Osteoblast (primary cell): ENCODE data around the gene LIMD2. TPM values are rescaled to one million over a fixed set of nuclear protein-coding genes. Genes with fewer than 3 reads are reported as not detected.

ENCODE experiments used
- DNase-seq: peaks from one replicate; pipeline ENCODE4 v3.0.0; 2011; ENCODE audit warnings: low spot score, mixed read lengths; ENCODE audit not compliant: insufficient read length; ENCODE audit errors: missing footprints
- H2AFZ ChIP-seq: 2 replicates; pipeline ENCODE4 v1.6.0; 2011; ENCODE audit warnings: mild to moderate bottlenecking, low read length
- H3K27ac ChIP-seq: 2 replicates; pipeline ENCODE4 v1.5.1; 2011; ENCODE audit warnings: mild to moderate bottlenecking, low read depth, low read length, moderate library complexity
- H3K27me3 ChIP-seq: 2 replicates; pipeline ENCODE4 v1.6.0; 2012; ENCODE audit warnings: mild to moderate bottlenecking, control low read depth, inconsistent platforms, low read length, moderate library complexity; ENCODE audit not compliant: insufficient read depth
- H3K36me3 ChIP-seq: 2 replicates; pipeline ENCODE4 v1.5.1; 2011; ENCODE audit warnings: mild to moderate bottlenecking, low read length, control low read depth, moderate library complexity; ENCODE audit not compliant: insufficient read depth
- H3K4me1 ChIP-seq: 2 replicates; pipeline ENCODE4 v1.5.1; 2011; ENCODE audit warnings: mild to moderate bottlenecking, low read length, control low read depth, moderate library complexity; ENCODE audit not compliant: insufficient read depth
- H3K4me2 ChIP-seq: 2 replicates; pipeline ENCODE4 v1.6.0; 2011; ENCODE audit warnings: mild to moderate bottlenecking, low read length; ENCODE audit not compliant: insufficient read depth
- H3K4me3 ChIP-seq: fragments of 200-600 bp; sonication (generic); 3 replicates; pipeline ENCODE4 v1.5.1; 2012; ENCODE audit warnings: mild to moderate bottlenecking, low read length, inconsistent platforms; ENCODE audit not compliant: insufficient read depth
- H3K79me2 ChIP-seq: 2 replicates; pipeline ENCODE4 v1.6.0; 2012; ENCODE audit warnings: mild to moderate bottlenecking, low read length, control low read depth, inconsistent platforms; ENCODE audit not compliant: insufficient read depth
- H3K9me3 ChIP-seq: 2 replicates; pipeline ENCODE4 v1.5.1; 2011; ENCODE audit warnings: low read depth, low read length, control low read depth
- H4K20me1 ChIP-seq: 2 replicates; pipeline ENCODE4 v1.6.0; 2012; ENCODE audit warnings: mild to moderate bottlenecking, low read length, control low read depth; ENCODE audit not compliant: insufficient read depth
- CTCF ChIP-seq: IDR thresholded peaks from 2 replicates; pipeline ENCODE4 v1.5.1; 2011; ENCODE audit warnings: mild to moderate bottlenecking, low read depth, low read length, moderate library complexity; ENCODE audit errors: extremely low read depth
- total RNA-seq: library from RNA; depleted of rRNA; stranded (reverse); fragments of >200 nt; gene quantifications from 2 replicates; pipeline ENCODE4 v1.2.3, GENCODE V29; 2012

LIMD2 gene
- total RNA-seq, 1 donor, result 4.3 TPM

DNA sequence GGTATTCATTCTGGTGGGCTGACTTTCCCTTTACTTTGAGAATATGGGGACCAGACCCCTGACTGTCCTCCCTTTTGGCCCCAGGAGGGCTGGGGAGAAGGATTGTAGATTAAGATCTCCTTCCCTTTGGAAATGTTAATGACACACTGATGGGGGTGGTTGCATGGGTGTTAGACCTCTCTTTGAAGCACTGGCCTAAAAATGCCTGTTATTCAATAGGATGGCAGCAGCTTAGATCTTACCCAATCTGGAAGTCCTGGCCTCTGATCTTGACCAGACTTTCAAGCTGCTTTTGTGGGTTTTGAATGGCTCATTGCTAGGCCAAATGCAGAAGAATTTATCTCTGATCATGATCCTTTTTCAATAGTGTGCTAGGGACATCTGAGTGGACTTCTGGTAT is 52.0 kb downstream of the LIMD2 start:
- H3K36me3 ChIP-seq, result peaks cover 14% of the 10 kb centered on the region
- no peak for TF ChIP-seq CTCF
- H3K27me3 ChIP-seq, result no peaks in the 10 kb centered on the region
- no peak for DNase-seq
- H3K4me3 ChIP-seq, result no peak overlapping the region
- peaks cover 8% of the 10 kb centered on the region for H3K4me1 ChIP-seq
- peaks cover 3% of the 10 kb centered on the region for H3K79me2 ChIP-seq
- no peak overlapping the region for H2AFZ ChIP-seq
- no peak overlapping the region for H3K4me2 ChIP-seq
- H3K27ac ChIP-seq, result no peak overlapping the region
- no peaks in the 10 kb centered on the region for H3K9me3 ChIP-seq
- H4K20me1 ChIP-seq, result peaks cover 8% of the 10 kb centered on the region

DNA sequence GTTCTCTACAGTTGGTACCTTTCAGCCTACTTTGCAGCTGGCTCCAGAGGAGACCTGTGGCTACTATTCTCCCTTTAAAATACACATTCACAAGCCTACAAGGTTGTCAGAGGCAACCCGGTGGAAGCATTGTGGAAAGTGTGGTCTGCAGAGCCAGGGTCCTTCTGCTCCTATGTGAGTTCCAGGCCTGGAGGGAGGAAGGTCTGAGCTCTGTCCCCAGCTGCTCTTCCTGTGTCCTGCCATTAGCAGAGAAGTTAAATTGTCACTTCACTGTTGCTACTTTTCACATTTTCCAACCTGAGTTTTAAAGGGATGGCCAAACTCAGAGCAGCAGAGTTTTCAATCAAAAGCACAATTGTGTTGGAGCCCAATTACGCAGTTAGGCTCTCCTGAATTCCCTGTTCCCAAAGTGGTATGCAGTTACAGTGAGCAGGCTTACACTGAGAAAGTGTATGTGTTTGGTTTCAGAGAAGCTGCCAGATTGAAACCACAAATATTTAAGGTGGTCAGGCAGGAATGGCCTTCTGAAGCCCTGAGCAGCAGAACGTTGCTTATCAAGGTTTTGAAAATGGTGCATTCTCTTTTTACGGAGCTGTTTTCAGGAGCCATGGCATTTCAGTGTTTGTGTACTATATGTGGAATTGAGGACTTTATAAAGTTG is 52.7 kb downstream of the LIMD2 start:
- no peak overlapping the region for H3K27ac ChIP-seq
- H3K27me3 ChIP-seq, result no peaks in the 10 kb centered on the region
- H3K36me3 ChIP-seq, result peaks cover 9% of the 10 kb centered on the region
- H3K79me2 ChIP-seq, result peaks cover 3% of the 10 kb centered on the region
- H2AFZ ChIP-seq, result no peak overlapping the region
- peaks cover 8% of the 10 kb centered on the region for H4K20me1 ChIP-seq
- H3K4me2 ChIP-seq, result no peak overlapping the region
- H3K4me3 ChIP-seq, result no peak overlapping the region
- H3K4me1 ChIP-seq, result peaks cover 8% of the 10 kb centered on the region
- DNase-seq, result no peak
- H3K9me3 ChIP-seq, result no peaks in the 10 kb centered on the region
- TF ChIP-seq CTCF, result no peak

GRCh38 chr17:63646488-63646806 is 53.5 kb downstream of the LIMD2 start:
- Histone ChIP-seq H3K9me3 (no peaks in the 10 kb centered on the region), H3K4me3 (no peak overlapping the region), H3K79me2 (peaks cover 3% of the 10 kb centered on the region), H2AFZ (no peak overlapping the region), H3K36me3 (peaks cover 9% of the 10 kb centered on the region), H3K4me2 (no peak overlapping the region), H3K4me1 (peaks cover 8% of the 10 kb centered on the region), H3K27ac (no peak overlapping the region), H3K27me3 (no peaks in the 10 kb centered on the region), H4K20me1 (peaks cover 8% of the 10 kb centered on the region)
- no peak for DNase-seq
- no peak for TF ChIP-seq CTCF

Other genes with a start within 250 kb of the LIMD2 start
- gene ACE, start 223.1 kb downstream of the LIMD2 start, total RNA-seq, result 10.1 and 17.7 TPM in 2 replicates
- gene KCNH6, start 176.8 kb downstream of the LIMD2 start, total RNA-seq, result not detected in 2 replicates
- gene DCAF7, start 149.6 kb downstream of the LIMD2 start, total RNA-seq, result 23.3 and 24.6 TPM in 2 replicates
- gene TACO1, start 99.2 kb downstream of the LIMD2 start, total RNA-seq, result 19.7 and 21.0 TPM in 2 replicates
- gene MAP3K3, start 77.7 kb downstream of the LIMD2 start, total RNA-seq, result 51.0 and 53.0 TPM in 2 replicates
- gene STRADA, start 41.7 kb upstream of the LIMD2 start, total RNA-seq, result 29.7 and 35.4 TPM in 2 replicates
- 69.0 and 77.1 TPM in 2 replicates for gene CCDC47, start 73.5 kb upstream of the LIMD2 start, total RNA-seq
- gene DDX42, start 74.0 kb upstream of the LIMD2 start, total RNA-seq, result 69.0 and 77.4 TPM in 2 replicates
- gene PSMC5, start 127.3 kb upstream of the LIMD2 start, total RNA-seq, result 34.0 and 36.5 TPM in 2 replicates
- 43.0 and 45.2 TPM in 2 replicates for gene FTSJ3, start 127.5 kb upstream of the LIMD2 start, total RNA-seq
- 53.9 and 54.8 TPM in 2 replicates for gene SMARCD2, start 142.6 kb upstream of the LIMD2 start, total RNA-seq
- gene CSH2, start 173.6 kb upstream of the LIMD2 start, total RNA-seq, result not detected in 2 replicates
- not detected in 2 replicates for gene GH2, start 181.8 kb upstream of the LIMD2 start, total RNA-seq
- not detected in 2 replicates for gene CSH1, start 196.4 kb upstream of the LIMD2 start, total RNA-seq
- not detected in 2 replicates for gene CSHL1, start 211.1 kb upstream of the LIMD2 start, total RNA-seq
- gene GH1, start 218.7 kb upstream of the LIMD2 start, total RNA-seq, result not detected in 2 replicates
- 0.36 and 0.59 TPM in 2 replicates for gene CD79B, start 232.2 kb upstream of the LIMD2 start, total RNA-seq